A549 (cell line): ENCODE measurements around the gene MARS1.

Source experiments
- EHMT2 ChIP-seq: fragments of 200-600 bp; sonication (generic); IDR thresholded peaks from 2 replicates; pipeline ENCODE4 v1.6.1; 2016; ENCODE audit warnings: antibody characterized with exemption, low read depth, mild to moderate bottlenecking, moderate library complexity
- EP300 ChIP-seq, 2 experiments: fragments of >200 bp; sonication (Bioruptor Twin); formaldehyde crosslinking; IDR thresholded peaks; 2 replicates in 1 of 2; 3 replicates in 1 of 2; pipeline ENCODE4 v1.6.1; 2016 to 2017
- ESRRA ChIP-seq: fragments of 150-350 bp; IDR thresholded peaks from 2 replicates; pipeline ENCODE4 v1.6.1; 2014; ENCODE audit warnings: mild to moderate bottlenecking, low read length, borderline replicate concordance
- HDAC2 ChIP-seq: fragments of 200-600 bp; sonication (generic); IDR thresholded peaks from 2 replicates; pipeline ENCODE4 v1.6.1; 2016
- JUN ChIP-seq, 2 experiments: fragments of >200 bp; sonication (Bioruptor Twin); formaldehyde crosslinking; IDR thresholded peaks; 2 replicates in 1 of 2; 3 replicates in 1 of 2; pipeline ENCODE4 v1.6.1; 2016 to 2017
- JUNB ChIP-seq: fragments of >200 bp; sonication (Bioruptor Twin); formaldehyde crosslinking; IDR thresholded peaks from 2 replicates; pipeline ENCODE4 v1.6.1; 2016
- PHF8 ChIP-seq: fragments of 200-600 bp; sonication (generic); IDR thresholded peaks from 2 replicates; pipeline ENCODE4 v1.6.1; 2016; ENCODE audit warnings: low read depth, mild to moderate bottlenecking, antibody characterized with exemption, moderate library complexity, borderline replicate concordance
- POLR2A ChIP-seq: IDR thresholded peaks from 2 replicates; pipeline ENCODE4 v1.6.1; 2012; ENCODE audit warnings: mild to moderate bottlenecking, low read length
- TF ChIP-seq, protein P1 (sequence below): IDR thresholded peaks from 2 replicates; pipeline ENCODE4 v1.6.1; 2012
- TF ChIP-seq, protein P2 (sequence below): fragments of >200 bp; sonication (Bioruptor Twin); formaldehyde crosslinking; IDR thresholded peaks from 3 replicates; pipeline ENCODE4 v1.5.1; 2016
- TF ChIP-seq, protein P3 (sequence below): fragments of 200-600 bp; sonication (generic); IDR thresholded peaks from 2 replicates; pipeline ENCODE4 v1.6.1; 2016; ENCODE audit warnings: antibody characterized with exemption, mild to moderate bottlenecking, moderate library complexity
- TF ChIP-seq, protein P4 (sequence below): fragments of 450-650 bp; IDR thresholded peaks from 2 replicates; pipeline ENCODE4 v1.6.1; 2014; ENCODE audit warnings: antibody characterized with exemption

DNA sequence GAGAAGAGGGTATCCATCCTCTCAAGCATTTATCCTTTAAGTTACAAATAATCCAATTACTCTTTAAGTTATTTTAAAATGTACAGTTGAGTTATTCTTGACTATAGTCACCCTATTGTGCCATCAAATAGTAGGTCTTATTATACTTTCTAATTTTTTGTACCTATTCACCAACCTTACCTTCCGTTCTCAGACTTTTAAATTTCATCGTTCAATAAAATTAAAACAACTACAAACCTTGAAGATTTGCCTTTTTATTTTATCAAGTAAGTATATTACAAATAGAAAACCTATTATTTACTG, 60.1 kb downstream of the MARS1 start:
- TF ChIP-seq, protein P1, sequence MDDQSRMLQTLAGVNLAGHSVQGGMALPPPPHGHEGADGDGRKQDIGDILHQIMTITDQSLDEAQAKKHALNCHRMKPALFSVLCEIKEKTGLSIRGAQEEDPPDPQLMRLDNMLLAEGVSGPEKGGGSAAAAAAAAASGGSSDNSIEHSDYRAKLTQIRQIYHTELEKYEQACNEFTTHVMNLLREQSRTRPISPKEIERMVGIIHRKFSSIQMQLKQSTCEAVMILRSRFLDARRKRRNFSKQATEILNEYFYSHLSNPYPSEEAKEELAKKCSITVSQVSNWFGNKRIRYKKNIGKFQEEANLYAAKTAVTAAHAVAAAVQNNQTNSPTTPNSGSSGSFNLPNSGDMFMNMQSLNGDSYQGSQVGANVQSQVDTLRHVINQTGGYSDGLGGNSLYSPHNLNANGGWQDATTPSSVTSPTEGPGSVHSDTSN: no peak
- TF ChIP-seq JUN (IDR thresholded peaks at IDR 0.05) (no peak), EHMT2 (no peak), JUNB (no peak), EP300 (IDR thresholded peaks at IDR 0.05) (no peak), POLR2A (no peak), PHF8 (no peak), HDAC2 (no peak), ESRRA (no peak)
- TF ChIP-seq, protein P2, sequence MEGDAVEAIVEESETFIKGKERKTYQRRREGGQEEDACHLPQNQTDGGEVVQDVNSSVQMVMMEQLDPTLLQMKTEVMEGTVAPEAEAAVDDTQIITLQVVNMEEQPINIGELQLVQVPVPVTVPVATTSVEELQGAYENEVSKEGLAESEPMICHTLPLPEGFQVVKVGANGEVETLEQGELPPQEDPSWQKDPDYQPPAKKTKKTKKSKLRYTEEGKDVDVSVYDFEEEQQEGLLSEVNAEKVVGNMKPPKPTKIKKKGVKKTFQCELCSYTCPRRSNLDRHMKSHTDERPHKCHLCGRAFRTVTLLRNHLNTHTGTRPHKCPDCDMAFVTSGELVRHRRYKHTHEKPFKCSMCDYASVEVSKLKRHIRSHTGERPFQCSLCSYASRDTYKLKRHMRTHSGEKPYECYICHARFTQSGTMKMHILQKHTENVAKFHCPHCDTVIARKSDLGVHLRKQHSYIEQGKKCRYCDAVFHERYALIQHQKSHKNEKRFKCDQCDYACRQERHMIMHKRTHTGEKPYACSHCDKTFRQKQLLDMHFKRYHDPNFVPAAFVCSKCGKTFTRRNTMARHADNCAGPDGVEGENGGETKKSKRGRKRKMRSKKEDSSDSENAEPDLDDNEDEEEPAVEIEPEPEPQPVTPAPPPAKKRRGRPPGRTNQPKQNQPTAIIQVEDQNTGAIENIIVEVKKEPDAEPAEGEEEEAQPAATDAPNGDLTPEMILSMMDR: no peak
- TF ChIP-seq, protein P3, sequence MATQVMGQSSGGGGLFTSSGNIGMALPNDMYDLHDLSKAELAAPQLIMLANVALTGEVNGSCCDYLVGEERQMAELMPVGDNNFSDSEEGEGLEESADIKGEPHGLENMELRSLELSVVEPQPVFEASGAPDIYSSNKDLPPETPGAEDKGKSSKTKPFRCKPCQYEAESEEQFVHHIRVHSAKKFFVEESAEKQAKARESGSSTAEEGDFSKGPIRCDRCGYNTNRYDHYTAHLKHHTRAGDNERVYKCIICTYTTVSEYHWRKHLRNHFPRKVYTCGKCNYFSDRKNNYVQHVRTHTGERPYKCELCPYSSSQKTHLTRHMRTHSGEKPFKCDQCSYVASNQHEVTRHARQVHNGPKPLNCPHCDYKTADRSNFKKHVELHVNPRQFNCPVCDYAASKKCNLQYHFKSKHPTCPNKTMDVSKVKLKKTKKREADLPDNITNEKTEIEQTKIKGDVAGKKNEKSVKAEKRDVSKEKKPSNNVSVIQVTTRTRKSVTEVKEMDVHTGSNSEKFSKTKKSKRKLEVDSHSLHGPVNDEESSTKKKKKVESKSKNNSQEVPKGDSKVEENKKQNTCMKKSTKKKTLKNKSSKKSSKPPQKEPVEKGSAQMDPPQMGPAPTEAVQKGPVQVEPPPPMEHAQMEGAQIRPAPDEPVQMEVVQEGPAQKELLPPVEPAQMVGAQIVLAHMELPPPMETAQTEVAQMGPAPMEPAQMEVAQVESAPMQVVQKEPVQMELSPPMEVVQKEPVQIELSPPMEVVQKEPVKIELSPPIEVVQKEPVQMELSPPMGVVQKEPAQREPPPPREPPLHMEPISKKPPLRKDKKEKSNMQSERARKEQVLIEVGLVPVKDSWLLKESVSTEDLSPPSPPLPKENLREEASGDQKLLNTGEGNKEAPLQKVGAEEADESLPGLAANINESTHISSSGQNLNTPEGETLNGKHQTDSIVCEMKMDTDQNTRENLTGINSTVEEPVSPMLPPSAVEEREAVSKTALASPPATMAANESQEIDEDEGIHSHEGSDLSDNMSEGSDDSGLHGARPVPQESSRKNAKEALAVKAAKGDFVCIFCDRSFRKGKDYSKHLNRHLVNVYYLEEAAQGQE: no peak
- TF ChIP-seq, protein P4, sequence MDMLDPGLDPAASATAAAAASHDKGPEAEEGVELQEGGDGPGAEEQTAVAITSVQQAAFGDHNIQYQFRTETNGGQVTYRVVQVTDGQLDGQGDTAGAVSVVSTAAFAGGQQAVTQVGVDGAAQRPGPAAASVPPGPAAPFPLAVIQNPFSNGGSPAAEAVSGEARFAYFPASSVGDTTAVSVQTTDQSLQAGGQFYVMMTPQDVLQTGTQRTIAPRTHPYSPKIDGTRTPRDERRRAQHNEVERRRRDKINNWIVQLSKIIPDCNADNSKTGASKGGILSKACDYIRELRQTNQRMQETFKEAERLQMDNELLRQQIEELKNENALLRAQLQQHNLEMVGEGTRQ: no peak
